ENCODE measurements around the gene GPBP1. TPM values are rescaled to one million over a fixed set of nuclear protein-coding genes. Genes with fewer than 3 reads are reported as not detected.

GPBP1 gene
- total RNA-seq, 1 experiment from 2014 or later = 100 TPM

GRCh38 chr5:57157131-57157530, 16.7 kb upstream of the GPBP1 start:
- H3K4me1 Mint-ChIP-seq = no peaks in the 10 kb centered on the region
- ATAC-seq = no peak

DNA sequence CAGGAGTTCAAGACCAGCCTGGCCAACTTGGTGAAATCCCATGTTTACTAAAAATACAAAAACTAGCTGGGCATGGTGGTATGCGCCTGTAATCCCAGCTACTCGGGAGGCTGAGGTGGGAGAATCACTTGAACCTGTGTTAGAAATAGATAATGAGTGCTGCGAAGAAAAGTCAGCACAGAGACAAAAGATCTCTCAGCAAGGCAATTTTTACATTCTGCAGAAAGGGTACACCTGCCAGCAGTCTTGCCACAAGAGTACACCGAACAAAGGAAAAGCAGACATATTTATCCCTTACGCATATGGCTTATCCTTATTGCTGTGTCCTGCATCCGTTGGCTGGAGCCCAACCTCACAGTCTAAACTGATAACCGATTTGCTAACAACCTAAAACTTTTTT, 16.2 kb upstream of the GPBP1 start:
- TF ChIP-seq RORB (CRISPR knock-in tag; IDR thresholded peaks at IDR 0.05) (no peak), ZNF232 (CRISPR knock-in tag; IDR thresholded peaks at IDR 0.05) (no peak), ZNF396 (CRISPR knock-in tag; IDR thresholded peaks at IDR 0.05; ENCODE audit: borderline replicate concordance) (no peak), SP1 (CRISPR knock-in tag; conservative IDR thresholded peaks at IDR 0.05) (no peak)
- no peaks in the 10 kb centered on the region for H3K4me1 Mint-ChIP-seq
- H3K36me3 Mint-ChIP-seq = peaks cover 9% of the 10 kb centered on the region
- H3K27ac Mint-ChIP-seq = no peak overlapping the region
- H3K9me3 Mint-ChIP-seq = peaks cover 14% of the 10 kb centered on the region
- POLR2A ChIA-PET = no interaction called here
- DNase-seq (ENCODE audit: low spot score) (no peak), ATAC-seq (no peak)
- no peak overlapping the region for H3K4me3 Mint-ChIP-seq
- H3K27me3 Mint-ChIP-seq (ENCODE audit: low read depth) = no peaks in the 10 kb centered on the region
- CTCF ChIA-PET = no interaction called here

More at GRCh38 chr5:57157131-57157530, 16.7 kb upstream of the GPBP1 start:
- Mint-ChIP-seq H3K27ac (no peak overlapping the region), H3K27me3 (ENCODE audit: low read depth) (no peaks in the 10 kb centered on the region), H3K36me3 (peaks cover 9% of the 10 kb centered on the region), H3K9me3 (peaks cover 14% of the 10 kb centered on the region), H3K4me3 (no peak overlapping the region)
- TF ChIP-seq, protein P1, sequence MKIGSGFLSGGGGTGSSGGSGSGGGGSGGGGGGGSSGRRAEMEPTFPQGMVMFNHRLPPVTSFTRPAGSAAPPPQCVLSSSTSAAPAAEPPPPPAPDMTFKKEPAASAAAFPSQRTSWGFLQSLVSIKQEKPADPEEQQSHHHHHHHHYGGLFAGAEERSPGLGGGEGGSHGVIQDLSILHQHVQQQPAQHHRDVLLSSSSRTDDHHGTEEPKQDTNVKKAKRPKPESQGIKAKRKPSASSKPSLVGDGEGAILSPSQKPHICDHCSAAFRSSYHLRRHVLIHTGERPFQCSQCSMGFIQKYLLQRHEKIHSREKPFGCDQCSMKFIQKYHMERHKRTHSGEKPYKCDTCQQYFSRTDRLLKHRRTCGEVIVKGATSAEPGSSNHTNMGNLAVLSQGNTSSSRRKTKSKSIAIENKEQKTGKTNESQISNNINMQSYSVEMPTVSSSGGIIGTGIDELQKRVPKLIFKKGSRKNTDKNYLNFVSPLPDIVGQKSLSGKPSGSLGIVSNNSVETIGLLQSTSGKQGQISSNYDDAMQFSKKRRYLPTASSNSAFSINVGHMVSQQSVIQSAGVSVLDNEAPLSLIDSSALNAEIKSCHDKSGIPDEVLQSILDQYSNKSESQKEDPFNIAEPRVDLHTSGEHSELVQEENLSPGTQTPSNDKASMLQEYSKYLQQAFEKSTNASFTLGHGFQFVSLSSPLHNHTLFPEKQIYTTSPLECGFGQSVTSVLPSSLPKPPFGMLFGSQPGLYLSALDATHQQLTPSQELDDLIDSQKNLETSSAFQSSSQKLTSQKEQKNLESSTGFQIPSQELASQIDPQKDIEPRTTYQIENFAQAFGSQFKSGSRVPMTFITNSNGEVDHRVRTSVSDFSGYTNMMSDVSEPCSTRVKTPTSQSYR (CRISPR knock-in tag; IDR thresholded peaks at IDR 0.05) = no peak
- no peak for TF ChIP-seq NFATC4 (CRISPR knock-in tag; IDR thresholded peaks at IDR 0.05)
- TF ChIP-seq CBFB (CRISPR knock-in tag; IDR thresholded peaks at IDR 0.05; ENCODE audit: low read depth) = no peak
- no peak for TF ChIP-seq SMAD4 (CRISPR knock-in tag; IDR thresholded peaks at IDR 0.05)
- no peak for TF ChIP-seq ZNF532 (CRISPR knock-in tag; IDR thresholded peaks at IDR 0.05; ENCODE audit: borderline replicate concordance)
- TF ChIP-seq NR1H2 (CRISPR knock-in tag; IDR thresholded peaks at IDR 0.05) = no peak
- ChIA-PET CTCF (no interaction called here), POLR2A (no interaction called here)
- no peak for DNase-seq (ENCODE audit: low spot score)

GRCh38 chr5:57163553-57164006, 10.3 kb upstream of the GPBP1 start:
- no peaks in the 10 kb centered on the region for H3K4me1 Mint-ChIP-seq
- ATAC-seq (no peak), DNase-seq (ENCODE audit: low spot score) (no peak)
- no peaks in the 10 kb centered on the region; the same call in 1 of the 2 replicates for H3K27me3 Mint-ChIP-seq (ENCODE audit: low read depth)
- POLR2A ChIA-PET = no interaction called here
- no peaks in the 10 kb centered on the region for H3K36me3 Mint-ChIP-seq
- CTCF ChIA-PET = interaction anchor here (0.7 to 1.1 kb wide), 2 partner anchors 25 to 825 kb away, joined by 3 to 5 read pairs; no protein-coding TSS in a partner anchor
- H3K9me3 Mint-ChIP-seq = no peaks in the 10 kb centered on the region
- TF ChIP-seq, protein P2, sequence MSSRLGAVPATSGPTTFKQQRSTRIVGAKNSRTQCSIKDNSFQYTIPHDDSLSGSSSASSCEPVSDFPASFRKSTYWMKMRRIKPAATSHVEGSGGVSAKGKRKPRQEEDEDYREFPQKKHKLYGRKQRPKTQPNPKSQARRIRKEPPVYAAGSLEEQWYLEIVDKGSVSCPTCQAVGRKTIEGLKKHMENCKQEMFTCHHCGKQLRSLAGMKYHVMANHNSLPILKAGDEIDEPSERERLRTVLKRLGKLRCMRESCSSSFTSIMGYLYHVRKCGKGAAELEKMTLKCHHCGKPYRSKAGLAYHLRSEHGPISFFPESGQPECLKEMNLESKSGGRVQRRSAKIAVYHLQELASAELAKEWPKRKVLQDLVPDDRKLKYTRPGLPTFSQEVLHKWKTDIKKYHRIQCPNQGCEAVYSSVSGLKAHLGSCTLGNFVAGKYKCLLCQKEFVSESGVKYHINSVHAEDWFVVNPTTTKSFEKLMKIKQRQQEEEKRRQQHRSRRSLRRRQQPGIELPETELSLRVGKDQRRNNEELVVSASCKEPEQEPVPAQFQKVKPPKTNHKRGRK (CRISPR knock-in tag; IDR thresholded peaks at IDR 0.05; ENCODE audit: borderline replicate concordance) = no peak
- TF ChIP-seq, protein P3, sequence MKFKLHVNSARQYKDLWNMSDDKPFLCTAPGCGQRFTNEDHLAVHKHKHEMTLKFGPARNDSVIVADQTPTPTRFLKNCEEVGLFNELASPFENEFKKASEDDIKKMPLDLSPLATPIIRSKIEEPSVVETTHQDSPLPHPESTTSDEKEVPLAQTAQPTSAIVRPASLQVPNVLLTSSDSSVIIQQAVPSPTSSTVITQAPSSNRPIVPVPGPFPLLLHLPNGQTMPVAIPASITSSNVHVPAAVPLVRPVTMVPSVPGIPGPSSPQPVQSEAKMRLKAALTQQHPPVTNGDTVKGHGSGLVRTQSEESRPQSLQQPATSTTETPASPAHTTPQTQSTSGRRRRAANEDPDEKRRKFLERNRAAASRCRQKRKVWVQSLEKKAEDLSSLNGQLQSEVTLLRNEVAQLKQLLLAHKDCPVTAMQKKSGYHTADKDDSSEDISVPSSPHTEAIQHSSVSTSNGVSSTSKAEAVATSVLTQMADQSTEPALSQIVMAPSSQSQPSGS (CRISPR knock-in tag; IDR thresholded peaks at IDR 0.05; ENCODE audit: borderline replicate concordance, low read depth) = no peak
- no peak for TF ChIP-seq ZNF423 (CRISPR knock-in tag; IDR thresholded peaks at IDR 0.05)
- no peak overlapping the region for H3K4me3 Mint-ChIP-seq
- no peak overlapping the region for H3K27ac Mint-ChIP-seq
